IMR-90 (cell line): ENCODE measurements around the gene BMPER. TPM values are rescaled to one million over a fixed set of nuclear protein-coding genes. Genes with fewer than 3 reads are reported as not detected.

Source experiments
- ATAC-seq: fragments of 200-7000 bp; cut with Tn5 transposase; 2 replicates; pipeline ENCODE4 v1.9.1; 2020; ENCODE audit warnings: low read depth, mild to moderate bottlenecking, moderate library complexity
- BruUV-seq: library from RNA; stranded (reverse); fragments of 400-500 nt; replicated peaks from 2 replicates; lab custom pipeline; 2021; lab: Mats Ljungman, UMichigan
- CTCF ChIA-PET: fragments of 300-600 bp; formaldehyde crosslinking; extraction: SDS; loops from one replicate; lab custom pipeline; 2021; ENCODE audit warnings: antibody characterized with exemption; lab: Yijun Ruan, JAX
- POLR2A ChIA-PET: fragments of 300-600 bp; sonication (Branson Sonifier 250); formaldehyde crosslinking; loops from one replicate; lab custom pipeline; 2022; ENCODE audit warnings: antibody characterized with exemption; ENCODE audit not compliant: unreplicated experiment; lab: Charles Lee
- DNase-seq: peaks from one replicate; pipeline ENCODE4 v3.0.0; 2013
- H2AFZ ChIP-seq: replicated peaks from 2 replicates; pipeline ENCODE3; 2013; ENCODE audit warnings: low read length, mild to moderate bottlenecking; ENCODE audit not compliant: poor library complexity
- H2AK5ac ChIP-seq: 2 replicates; pipeline ENCODE4 v1.6.1; 2013; ENCODE audit warnings: low read depth, low read length, inconsistent platforms
- H2AK9ac ChIP-seq: replicated peaks from 2 replicates; pipeline ENCODE3; 2013; ENCODE audit warnings: mild to moderate bottlenecking, low read depth, low read length, moderate library complexity; ENCODE audit not compliant: poor library complexity
- H2BK120ac ChIP-seq: 2 replicates; pipeline ENCODE4 v1.6.1; 2013; ENCODE audit warnings: low read depth, low read length, inconsistent platforms
- H2BK15ac ChIP-seq: 3 replicates; pipeline ENCODE4 v1.6.1; 2013; ENCODE audit warnings: low read depth, low read length, inconsistent platforms
- H2BK20ac ChIP-seq: 2 replicates; pipeline ENCODE4 v1.6.1; 2013; ENCODE audit warnings: low read depth, mild to moderate bottlenecking, inconsistent platforms, low read length, moderate library complexity
- H2BK5ac ChIP-seq: 2 replicates; pipeline ENCODE4 v1.6.1; 2013; ENCODE audit warnings: mild to moderate bottlenecking, low read depth, low read length, inconsistent platforms; ENCODE audit not compliant: poor library complexity, severe bottlenecking
- H3K14ac ChIP-seq: replicated peaks from 2 replicates; pipeline ENCODE4 v1.6.1; 2013; ENCODE audit warnings: low read depth, low read length, inconsistent platforms
- H3K18ac ChIP-seq: 2 replicates; pipeline ENCODE4 v1.6.1; 2013; ENCODE audit warnings: low read depth, low read length, control low read depth
- H3K23ac ChIP-seq: 2 replicates; pipeline ENCODE4 v1.6.1; 2013; ENCODE audit warnings: low read depth, low read length, inconsistent platforms
- H3K27ac ChIP-seq: 2 replicates; pipeline ENCODE4 v1.5.1; 2013; ENCODE audit warnings: mild to moderate bottlenecking, control low read depth, low read length; ENCODE audit not compliant: insufficient read depth
- H3K27me3 ChIP-seq: 2 replicates; pipeline ENCODE4 v1.6.1; 2013; ENCODE audit warnings: low read length; ENCODE audit not compliant: control insufficient read depth, insufficient read depth
- H3K36me3 ChIP-seq: 2 replicates; pipeline ENCODE4 v1.6.1; 2013; ENCODE audit warnings: low read length, mixed read lengths; ENCODE audit not compliant: control insufficient read depth, insufficient read depth
- H3K4ac ChIP-seq: 2 replicates; pipeline ENCODE4 v1.6.1; 2013; ENCODE audit warnings: low read depth, low read length, inconsistent platforms
- H3K4me1 ChIP-seq: 2 replicates; pipeline ENCODE4 v1.6.1; 2013; ENCODE audit warnings: low read length, mixed read lengths; ENCODE audit not compliant: control insufficient read depth, insufficient read depth
- H3K4me2 ChIP-seq: 2 replicates; pipeline ENCODE4 v1.6.1; 2013; ENCODE audit warnings: low read depth, mild to moderate bottlenecking, control low read depth, low read length, moderate library complexity
- H3K4me3 ChIP-seq: 2 replicates; pipeline ENCODE4 v1.5.1; 2013; ENCODE audit warnings: low read depth, mild to moderate bottlenecking, control low read depth, low read length, moderate library complexity; ENCODE audit not compliant: insufficient read depth
- H3K56ac ChIP-seq: 2 replicates; pipeline ENCODE4 v1.6.1; 2013; ENCODE audit warnings: low read length, inconsistent platforms; ENCODE audit not compliant: insufficient read depth; ENCODE audit errors: extremely low read depth
- H3K79me1 ChIP-seq, 2 experiments: 2 replicates each; pipeline ENCODE4 v1.6.1; 2013; ENCODE audit warnings: low read length in 2 of 2, inconsistent platforms in 1 of 2, low read depth in 1 of 2
- H3K9ac ChIP-seq: 2 replicates; pipeline ENCODE4 v1.6.1; 2013; ENCODE audit warnings: low read depth, low read length, control low read depth
- H3K9me1 ChIP-seq: 2 replicates; pipeline ENCODE4 v1.6.1; 2013; ENCODE audit warnings: low read length, inconsistent platforms; ENCODE audit not compliant: insufficient read depth
- H3K9me3 ChIP-seq: 2 replicates; pipeline ENCODE4 v1.6.1; 2013; ENCODE audit warnings: low read length; ENCODE audit not compliant: control insufficient read depth, insufficient read depth
- H4K20me1 ChIP-seq: 2 replicates; pipeline ENCODE4 v1.6.1; 2013; ENCODE audit warnings: low read length, inconsistent platforms; ENCODE audit not compliant: insufficient read depth
- H4K5ac ChIP-seq: 2 replicates; pipeline ENCODE4 v1.6.1; 2013; ENCODE audit warnings: mild to moderate bottlenecking, low read depth, low read length, control low read depth
- H4K8ac ChIP-seq, 2 experiments: 2 replicates each; pipeline ENCODE4 v1.6.1; 2013; ENCODE audit warnings: low read depth in 2 of 2, low read length in 2 of 2, control low read depth in 1 of 2, inconsistent platforms in 1 of 2
- H4K91ac ChIP-seq: 2 replicates; pipeline ENCODE4 v1.6.1; 2013; ENCODE audit warnings: low read depth, low read length, inconsistent platforms; ENCODE audit not compliant: insufficient read depth
- BHLHE40 ChIP-seq: fragments of 150-350 bp; IDR thresholded peaks from 2 replicates; pipeline ENCODE4 v1.6.1; 2016; ENCODE audit warnings: mild to moderate bottlenecking, low read depth, low read length
- CEBPB ChIP-seq: IDR thresholded peaks from 2 replicates; pipeline ENCODE4 v1.6.1; 2012; ENCODE audit warnings: low read depth, low read length, improper control_type of control experiment
- CHD1 ChIP-seq: IDR thresholded peaks from 2 replicates; pipeline ENCODE4 v1.6.1; 2012; ENCODE audit warnings: low read depth, low read length, improper control_type of control experiment
- CTCF ChIP-seq: conservative IDR thresholded peaks from 2 replicates; pipeline ENCODE4 v1.5.1; 2012; ENCODE audit warnings: mild to moderate bottlenecking, low read depth, low read length, improper control_type of control experiment
- FOS ChIP-seq: fragments of 150-350 bp; IDR thresholded peaks from 2 replicates; pipeline ENCODE4 v1.6.1; 2016; ENCODE audit warnings: low read depth, low read length
- MAFK ChIP-seq: IDR thresholded peaks from 2 replicates; pipeline ENCODE4 v1.6.1; 2012; ENCODE audit warnings: low read depth, low read length, improper control_type of control experiment
- MAZ ChIP-seq: IDR thresholded peaks from 2 replicates; pipeline ENCODE4 v1.6.1; 2012; ENCODE audit warnings: low read depth, mild to moderate bottlenecking, low read length, improper control_type of control experiment, moderate library complexity, borderline replicate concordance
- MXI1 ChIP-seq: IDR thresholded peaks from 2 replicates; pipeline ENCODE4 v1.6.1; 2012; ENCODE audit warnings: low read depth, mild to moderate bottlenecking, low read length, moderate library complexity, borderline replicate concordance
- NFE2L2 ChIP-seq: fragments of 150-350 bp; IDR thresholded peaks from 2 replicates; pipeline ENCODE4 v1.6.1; 2016; ENCODE audit warnings: low read depth, mild to moderate bottlenecking, low read length
- POLR2A ChIP-seq: IDR thresholded peaks from 2 replicates; pipeline ENCODE4 v1.6.1; 2012; ENCODE audit warnings: mild to moderate bottlenecking, low read depth, low read length
- RAD21 ChIP-seq: IDR thresholded peaks from 2 replicates; pipeline ENCODE4 v1.6.1; 2012; ENCODE audit warnings: low read length, improper control_type of control experiment
- RCOR1 ChIP-seq: IDR thresholded peaks from 2 replicates; pipeline ENCODE4 v1.6.1; 2012; ENCODE audit warnings: mild to moderate bottlenecking, low read length, improper control_type of control experiment; ENCODE audit not compliant: insufficient replicate concordance
- RFX5 ChIP-seq: IDR thresholded peaks from 2 replicates; pipeline ENCODE4 v1.8.0; 2012; ENCODE audit warnings: low read depth, mild to moderate bottlenecking, low read length, moderate library complexity
- SMC3 ChIP-seq: fragments of 150-350 bp; IDR thresholded peaks from 2 replicates; pipeline ENCODE4 v1.6.1; 2016; ENCODE audit warnings: low read depth, mild to moderate bottlenecking, antibody characterized with exemption, low read length, moderate library complexity
- USF2 ChIP-seq: fragments of 150-350 bp; IDR thresholded peaks from 2 replicates; pipeline ENCODE4 v1.6.1; 2017; ENCODE audit warnings: mild to moderate bottlenecking, antibody characterized with exemption, low read length, low read depth
- WGBS, 2 experiments: methylation state at CpG; one replicate each; pipeline versions ENCODE4 v1.1.5 to v1.1.7; 2013; ENCODE audit warnings: missing lambda C conversion rate in 2 of 2; ENCODE audit not compliant: insufficient read length in 1 of 2; ENCODE audit errors: extremely low coverage in 2 of 2; 5-methylcytosine and 5-hydroxymethylcytosine counted together
- dilution Hi-C: fragments of 300-500 bp; cut with HindIII; formaldehyde crosslinking; loops from one replicate; pipeline ENCODE4 v1.14.3; 2018; ENCODE audit warnings: low sequenced_read_pairs; ENCODE audit not compliant: unreplicated experiment
- in situ Hi-C: fragments of 300-500 bp; cut with MboI; formaldehyde crosslinking; loops from 3 replicates; pipeline ENCODE4 v1.14.3; 2019; ENCODE audit warnings: low sequenced_read_pairs, inconsistent platforms, mixed read lengths
- intact Hi-C: fragments of 100-400 bp; cut with micrococcal nuclease; formaldehyde crosslinking; loops from 2 replicates; pipeline ENCODE4 v1.10.0; 2022
- polyA plus RNA-seq, 3 experiments: library from polyadenylated mRNA; depleted of rRNA; stranded (reverse); fragments of >200 nt; gene quantifications; 2 replicates each; pipeline ENCODE4 v1.2.3, GENCODE V29; 2012; ENCODE audit warnings: low replicate concordance in 1 of 3
- total RNA-seq: library from RNA; depleted of rRNA; stranded (reverse); fragments of >200 nt; gene quantifications from 2 replicates; pipeline ENCODE4 v1.2.3, GENCODE V29; 2012

BMPER gene
- total and polyA plus RNA-seq, 2 of the 4 experiments (the other 2 are of a cell fraction), result 6.2 to 7.9 TPM

- Histone ChIP-seq H2AK5ac (no peak overlapping the region), H3K4me3 (no peak overlapping the region), H3K9me1 (no peaks in the 10 kb centered on the region), H3K14ac (no peak overlapping the region), H3K18ac (no peak overlapping the region), H2BK15ac (no peak overlapping the region), H4K20me1 (no peaks in the 10 kb centered on the region), H3K27me3 (no peaks in the 10 kb centered on the region), H3K4ac (no peak overlapping the region), H2BK5ac (no peak overlapping the region), H3K79me1 (no peaks in the 10 kb centered on the region), H4K5ac (no peak overlapping the region), H3K4me1 (no peaks in the 10 kb centered on the region; the same call in 1 of the 2 replicates), H4K91ac (no peak overlapping the region), H3K36me3 (peaks cover 9% of the 10 kb centered on the region), H2AK9ac (no peak overlapping the region), H2BK20ac (no peak overlapping the region), H3K9me3 (no peaks in the 10 kb centered on the region), H3K23ac (no peak overlapping the region), H3K4me2 (no peak overlapping the region), H3K9ac (no peak overlapping the region), H4K8ac (no peak overlapping the region), H2AFZ (no peak overlapping the region), H3K27ac (no peak overlapping the region), H3K56ac (no peak overlapping the region), H2BK120ac (no peak overlapping the region)
- WGBS, 2 experiments, result no CpG with 5 or more reads among the region's 1 CpG
- dilution Hi-C loops (no loop called here), intact Hi-C loops (loop anchor here (10.0 kb wide), 1 partner anchor 837 kb away; no protein-coding TSS in a partner anchor), in situ Hi-C loops (no loop called here)
- POLR2A ChIA-PET, result no interaction called here
- CTCF ChIA-PET, result interaction anchor here (0.7 to 1.4 kb wide), 2 partner anchors 10 to 295 kb away, joined by 3 to 5 read pairs; no protein-coding TSS in a partner anchor
- TF ChIP-seq MAZ (no peak), RCOR1 (no peak), RAD21 (no peak), BHLHE40 (no peak), FOS (no peak), SMC3 (no peak), RFX5 (no peak), USF2 (no peak), CTCF (no peak), MAFK (no peak), MXI1 (no peak), CEBPB (no peak), CHD1 (no peak), POLR2A (no peak), NFE2L2 (no peak)
- DNase-seq (no peak), ATAC-seq (no peak; the same call in 1 of the 2 replicates)
- BruUV-seq, result no TSS peak
Measured at GRCh38 chr7:34081935-34082334, 176.6 kb downstream of the BMPER start.
